Measurements from ENCODE around the gene TSSC4. TPM values are rescaled to one million over a fixed set of nuclear protein-coding genes. Genes with fewer than 3 reads are reported as not detected.

The TSSC4 gene
- total RNA-seq, 6 experiments from 2014 or later: 47.4 to 74.7 (median 62.8) TPM

DNA sequence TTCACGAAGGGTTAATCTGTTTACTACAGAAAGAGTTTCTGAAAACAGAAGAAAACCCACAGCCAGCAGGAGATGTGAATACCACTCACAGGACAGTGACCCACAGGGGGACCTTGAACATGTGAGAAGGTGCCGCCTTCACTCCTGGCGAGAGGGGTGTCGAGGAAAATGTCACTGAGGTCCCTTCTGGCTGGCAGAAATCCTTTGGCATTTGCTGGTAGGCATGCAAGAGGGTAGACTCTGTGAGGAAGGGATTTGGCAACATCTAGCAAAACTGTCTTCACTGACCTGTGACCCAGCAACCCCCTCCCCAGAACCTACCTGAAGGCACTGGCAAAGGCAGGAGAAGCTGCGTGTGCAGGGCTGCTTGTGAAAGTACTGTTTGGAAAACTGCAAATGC lies 52.9 kb downstream of the TSSC4 start:
- Mint-ChIP-seq H3K4me3 (no peak overlapping the region), H3K27me3 (ENCODE audit: insufficient read depth) (peaks cover 31% of the 10 kb centered on the region), H3K27ac (no peak overlapping the region), H3K4me1 (ENCODE audit: low read depth) (no peaks in the 10 kb centered on the region), H3K36me3 (ENCODE audit: low read depth) (no peaks in the 10 kb centered on the region), H3K9me3 (no peaks in the 10 kb centered on the region)
- TF ChIP-seq, protein P1, sequence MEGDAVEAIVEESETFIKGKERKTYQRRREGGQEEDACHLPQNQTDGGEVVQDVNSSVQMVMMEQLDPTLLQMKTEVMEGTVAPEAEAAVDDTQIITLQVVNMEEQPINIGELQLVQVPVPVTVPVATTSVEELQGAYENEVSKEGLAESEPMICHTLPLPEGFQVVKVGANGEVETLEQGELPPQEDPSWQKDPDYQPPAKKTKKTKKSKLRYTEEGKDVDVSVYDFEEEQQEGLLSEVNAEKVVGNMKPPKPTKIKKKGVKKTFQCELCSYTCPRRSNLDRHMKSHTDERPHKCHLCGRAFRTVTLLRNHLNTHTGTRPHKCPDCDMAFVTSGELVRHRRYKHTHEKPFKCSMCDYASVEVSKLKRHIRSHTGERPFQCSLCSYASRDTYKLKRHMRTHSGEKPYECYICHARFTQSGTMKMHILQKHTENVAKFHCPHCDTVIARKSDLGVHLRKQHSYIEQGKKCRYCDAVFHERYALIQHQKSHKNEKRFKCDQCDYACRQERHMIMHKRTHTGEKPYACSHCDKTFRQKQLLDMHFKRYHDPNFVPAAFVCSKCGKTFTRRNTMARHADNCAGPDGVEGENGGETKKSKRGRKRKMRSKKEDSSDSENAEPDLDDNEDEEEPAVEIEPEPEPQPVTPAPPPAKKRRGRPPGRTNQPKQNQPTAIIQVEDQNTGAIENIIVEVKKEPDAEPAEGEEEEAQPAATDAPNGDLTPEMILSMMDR (IDR thresholded peaks at IDR 0.05): no peak
- DNase-seq: no peak

Other genes starting within 250 kb of the TSSC4 start
- not detected for gene INS, start 239.5 kb upstream of the TSSC4 start, total RNA-seq (2021; fragmentation: NEBNext Ultra II Directional; extraction: Animal tissue kit (Norgen Biotek cat#: 25700))
- not detected for gene TH, start 228.9 kb upstream of the TSSC4 start, total RNA-seq (2021; fragmentation: NEBNext Ultra II Directional; extraction: Animal tissue kit (Norgen Biotek cat#: 25700))
- gene ASCL2, start 130.2 kb upstream of the TSSC4 start, total RNA-seq (2021; fragmentation: NEBNext Ultra II Directional; extraction: Animal tissue kit (Norgen Biotek cat#: 25700)): not detected
- not detected for gene C11orf21, start 98.8 kb upstream of the TSSC4 start, total RNA-seq (2021; fragmentation: NEBNext Ultra II Directional; extraction: Animal tissue kit (Norgen Biotek cat#: 25700))
- gene TSPAN32, start 98.7 kb upstream of the TSSC4 start, total RNA-seq (2021; fragmentation: NEBNext Ultra II Directional; extraction: Animal tissue kit (Norgen Biotek cat#: 25700)): not detected
- gene CD81, start 23.4 kb upstream of the TSSC4 start, total RNA-seq (2021; fragmentation: NEBNext Ultra II Directional; extraction: Animal tissue kit (Norgen Biotek cat#: 25700)): 100 to 1,000 TPM; 540 to 738 (median 627) TPM
- gene TRPM5, start 43.8 kb downstream of the TSSC4 start, total RNA-seq (2021; fragmentation: NEBNext Ultra II Directional; extraction: Animal tissue kit (Norgen Biotek cat#: 25700)): not detected
- gene KCNQ1, start 44.3 kb downstream of the TSSC4 start, total RNA-seq (2021; fragmentation: NEBNext Ultra II Directional; extraction: Animal tissue kit (Norgen Biotek cat#: 25700)): not detected